HT1080 (cell line): ENCODE measurements around the gene HFM1. TPM values are rescaled to one million over a fixed set of nuclear protein-coding genes. Genes with fewer than 3 reads are reported as not detected.
"Not testable (repeated sequence)": the region's sequence is repeated elsewhere in the genome, so short reads cannot be mapped to it uniquely, and the experiment has no call there.

Experiments
- DNase-seq: peaks from one replicate; pipeline ENCODE4 v3.0.0-alpha.2; 2015; ENCODE audit warnings: low read depth
- polyA plus RNA-seq, 2 experiments: library from polyadenylated mRNA; depleted of rRNA; stranded (reverse); fragments of >200 nt; gene quantifications; 2 replicates each; pipeline ENCODE4 v1.2.3, GENCODE V29; 2015
- total RNA-seq: library from RNA; depleted of rRNA; stranded (reverse); fragments of >200 nt; shearing (Covaris generic); gene quantifications from 2 replicates; pipeline ENCODE4 v1.2.3, GENCODE V29; 2014; rRNA removed

Gene HFM1
- total RNA-seq = 0.05 and 0.20 TPM in 2 replicates
- 0.21 TPM in 1 of 2 replicates, not detected in the other for polyA plus RNA-seq (2015; cell fraction: cytosol; rRNA removed)
- 0.23 and 0.25 TPM in 2 replicates for polyA plus RNA-seq (2015; cell fraction: nucleus; rRNA removed)

- peak; percentile 76 for DNase-seq
These were observed at the start of gene HFM1 for GRCh38 chr1:91404151-91405012. HFM1 (minus strand) TSS chr1:91404837; CDS start chr1:91401082, 3,755 bp downstream.

GRCh38 chr1:91454136-91454535, 49.5 kb upstream of the HFM1 start:
- no peak for DNase-seq

- no peak for DNase-seq
These were observed 45.6 kb upstream of the HFM1 start for GRCh38 chr1:91450260-91450659.

GRCh38 chr1:91447782-91448181, 43.1 kb upstream of the HFM1 start:
- DNase-seq = not testable (repeated sequence)

GRCh38 chr1:91441980-91442379, 37.3 kb upstream of the HFM1 start:
- not testable (repeated sequence) for DNase-seq

GRCh38 chr1:91440847-91441246, 36.2 kb upstream of the HFM1 start:
- peak; percentile 11 for DNase-seq

GRCh38 chr1:91439016-91439415, 34.4 kb upstream of the HFM1 start:
- DNase-seq = no peak

- DNase-seq = no peak
These were observed 23.7 kb upstream of the HFM1 start for GRCh38 chr1:91428182-91428798.

- DNase-seq = no peak
These were observed 23.1 kb upstream of the HFM1 start for GRCh38 chr1:91427741-91428140.

GRCh38 chr1:91422523-91422922, 17.9 kb upstream of the HFM1 start:
- not testable (repeated sequence) for DNase-seq

- no peak for DNase-seq
These were observed 7.7 kb upstream of the HFM1 start for GRCh38 chr1:91412371-91412770.

- no peak for DNase-seq
These were observed 2.2 kb upstream of the HFM1 start for GRCh38 chr1:91406773-91407389.

- peak; percentile 23 for DNase-seq
These were observed 2.6 kb downstream of the HFM1 start for GRCh38 chr1:91402023-91402422.

- peak; percentile 13 for DNase-seq
These were observed 4.4 kb downstream of the HFM1 start for GRCh38 chr1:91400133-91400725.

- no peak for DNase-seq
These were observed 6.3 kb downstream of the HFM1 start for GRCh38 chr1:91398291-91398690.

GRCh38 chr1:91397605-91398004, 7.0 kb downstream of the HFM1 start:
- DNase-seq = no peak

GRCh38 chr1:91393042-91393441, 11.6 kb downstream of the HFM1 start:
- DNase-seq = no peak

GRCh38 chr1:91386109-91386508, 18.5 kb downstream of the HFM1 start:
- no peak for DNase-seq

- no peak for DNase-seq
These were observed 21.2 kb downstream of the HFM1 start for GRCh38 chr1:91383456-91383855.

GRCh38 chr1:91381844-91382243, 22.8 kb downstream of the HFM1 start:
- DNase-seq = peak; percentile 15

- DNase-seq = no peak
These were observed 30.6 kb downstream of the HFM1 start for GRCh38 chr1:91374086-91374485.

GRCh38 chr1:91372230-91372629, 32.4 kb downstream of the HFM1 start:
- not testable (repeated sequence) for DNase-seq
